GM23338 (cell line): ENCODE measurements around the gene SEMA4A. TPM values are rescaled to one million over a fixed set of nuclear protein-coding genes. Genes with fewer than 3 reads are reported as not detected.

Source experiments
- ATAC-seq: fragments of 200-7000 bp; cut with Tn5 transposase; 3 replicates; pipeline ENCODE4 v1.9.1; 2020
- DNase-seq: peaks from one replicate; pipeline ENCODE4 v3.0.0-alpha.2; 2015; ENCODE audit warnings: low spot score
- H2AFZ ChIP-seq: fragments of 200-600 bp; sonication (generic); 2 replicates; pipeline ENCODE4 v1.8.0; 2016; ENCODE audit warnings: antibody characterized with exemption, mild to moderate bottlenecking, moderate library complexity
- H3F3A ChIP-seq: fragments of 200-600 bp; sonication (generic); replicated peaks from 2 replicates; pipeline ENCODE4 v1.8.0; 2017; ENCODE audit warnings: antibody characterized with exemption, mixed run types, low read depth
- H3K27ac ChIP-seq: fragments of 200-600 bp; sonication (generic); 2 replicates; pipeline ENCODE4 v1.6.1; 2016; ENCODE audit warnings: low read depth
- H3K27me3 ChIP-seq: fragments of 200-600 bp; sonication (generic); 2 replicates; pipeline ENCODE4 v1.8.0; 2016; ENCODE audit warnings: mild to moderate bottlenecking, mixed run types, moderate library complexity; ENCODE audit not compliant: insufficient read depth
- H3K36me3 ChIP-seq: fragments of 200-600 bp; sonication (generic); 2 replicates; pipeline ENCODE4 v1.8.0; 2016; ENCODE audit warnings: mild to moderate bottlenecking; ENCODE audit not compliant: insufficient read depth
- H3K4me1 ChIP-seq: fragments of 200-600 bp; sonication (generic); 2 replicates; pipeline ENCODE4 v1.8.0; 2016; ENCODE audit warnings: mild to moderate bottlenecking, moderate library complexity; ENCODE audit not compliant: insufficient read depth
- H3K4me2 ChIP-seq: fragments of 200-600 bp; sonication (generic); 2 replicates; pipeline ENCODE4 v1.7.1; 2017; ENCODE audit warnings: mixed run types
- H3K4me3 ChIP-seq: fragments of 200-600 bp; sonication (generic); 2 replicates; pipeline ENCODE4 v1.6.1; 2016; ENCODE audit warnings: mixed run types
- H3K79me2 ChIP-seq: fragments of 200-600 bp; sonication (generic); replicated peaks from 2 replicates; pipeline ENCODE4 v1.8.0; 2017; ENCODE audit warnings: mild to moderate bottlenecking; ENCODE audit not compliant: insufficient read depth
- H3K9me2 ChIP-seq: fragments of 200-600 bp; sonication (generic); 2 replicates; pipeline ENCODE4 v1.8.0; 2017; ENCODE audit not compliant: insufficient read depth
- H4K20me1 ChIP-seq: fragments of 200-600 bp; sonication (generic); replicated peaks from 2 replicates; pipeline ENCODE4 v1.8.0; 2017; ENCODE audit warnings: mild to moderate bottlenecking; ENCODE audit not compliant: insufficient read depth
- H3K27ac Mint-ChIP-seq: 2 replicates; pipeline ENCODE4 v1.8.0; 2020; ENCODE audit warnings: inconsistent platforms, mild to moderate bottlenecking, moderate library complexity, mixed read lengths
- H3K27me3 Mint-ChIP-seq: 3 replicates; pipeline ENCODE4 v1.8.0; 2022; ENCODE audit warnings: low read depth, mild to moderate bottlenecking, moderate library complexity, mixed read lengths, inconsistent platforms; ENCODE audit not compliant: insufficient read depth, poor library complexity
- H3K36me3 Mint-ChIP-seq: 3 replicates; pipeline ENCODE4 v1.8.0; 2021; ENCODE audit warnings: low read depth, mild to moderate bottlenecking, inconsistent platforms, moderate library complexity, mixed read lengths
- H3K4me1 Mint-ChIP-seq: 3 replicates; pipeline ENCODE4 v1.8.0; 2020; ENCODE audit warnings: mild to moderate bottlenecking, inconsistent platforms, mixed read lengths
- H3K4me3 Mint-ChIP-seq: 3 replicates; pipeline ENCODE4 v1.8.0; 2021; ENCODE audit warnings: moderate library complexity, mild to moderate bottlenecking, inconsistent platforms, mixed read lengths
- H3K9me3 Mint-ChIP-seq: 3 replicates; pipeline ENCODE4 v1.8.0; 2020; ENCODE audit warnings: moderate library complexity, mild to moderate bottlenecking, inconsistent platforms, mixed read lengths
- CREB1 ChIP-seq: fragments of 250-450 bp; sonication (Bioruptor Pico); IDR thresholded peaks from 2 replicates; pipeline ENCODE4 v1.5.0; 2020; ENCODE audit warnings: low read depth, mild to moderate bottlenecking, moderate library complexity
- EZH2 ChIP-seq: fragments of 200-600 bp; sonication (generic); IDR thresholded peaks from one replicate; pipeline ENCODE4 v1.8.0; 2017; ENCODE audit warnings: antibody characterized with exemption, mild to moderate bottlenecking, low read depth; ENCODE audit not compliant: unreplicated experiment
- EZH2phosphoT487 ChIP-seq: fragments of 200-600 bp; sonication (generic); IDR thresholded peaks from one replicate; pipeline ENCODE4 v1.8.1; 2018; ENCODE audit warnings: antibody characterized with exemption; ENCODE audit not compliant: unreplicated experiment
- JUNB ChIP-seq: IDR thresholded peaks from one replicate; pipeline ENCODE4 v1.6.1; 2016; ENCODE audit warnings: antibody characterized with exemption; ENCODE audit not compliant: unreplicated experiment
- NANOG ChIP-seq: IDR thresholded peaks from 2 replicates; pipeline ENCODE4 v1.6.1; 2016; ENCODE audit warnings: antibody characterized with exemption, borderline replicate concordance
- ZNF114 ChIP-seq: fragments of 250-450 bp; sonication (Bioruptor Pico); IDR thresholded peaks from 2 replicates; pipeline ENCODE4 v1.5.0; 2020; ENCODE audit warnings: mild to moderate bottlenecking, moderate library complexity
- polyA plus RNA-seq: library from polyadenylated mRNA; unstranded; fragments of >200 nt; fragmentation: Nextera tagmentation; extraction: Ambion mirVana; gene quantifications from 2 replicates; pipeline ENCODE4 v1.2.1, GENCODE V29; 2016
- total RNA-seq: library from RNA; depleted of rRNA; stranded (reverse); fragments of >200 nt; shearing (Covaris generic); gene quantifications from 2 replicates; pipeline ENCODE4 v1.2.3, GENCODE V29; 2014
- TF ChIP-seq, protein P1 (sequence below), 2 experiments: fragments of 200-600 bp in 1 of 2; sonication (generic) in 1 of 2; conservative IDR thresholded peaks; 2 replicates each; pipeline versions ENCODE4 v1.5.1 to v1.6.1; 2016 to 2017; ENCODE audit warnings: antibody characterized with exemption in 2 of 2, low read depth in 2 of 2, mild to moderate bottlenecking in 2 of 2, moderate library complexity in 1 of 2
- TF ChIP-seq, protein P2 (sequence below): IDR thresholded peaks from one replicate; pipeline ENCODE4 v1.6.1; 2018; ENCODE audit warnings: antibody characterized with exemption; ENCODE audit not compliant: unreplicated experiment

The SEMA4A gene
- total and polyA plus RNA-seq, 2 experiments from 2014 or later = 5.5 to 20.2 TPM

GRCh38 chr1:156172696-156173470 lies 19.5 kb downstream of the SEMA4A start:
- ATAC-seq = peak; percentile 79
- Histone ChIP-seq H3K4me2 (no peak overlapping the region), H3K36me3 (no peaks in the 10 kb centered on the region), H3K79me2 (no peaks in the 10 kb centered on the region), H4K20me1 (no peaks in the 10 kb centered on the region), H2AFZ (no peak overlapping the region), H3K4me3 (no peak overlapping the region), H3K9me2 (no peaks in the 10 kb centered on the region), H3K4me1 (peaks cover 3% of the 10 kb centered on the region), H3K27me3 (no peaks in the 10 kb centered on the region), H3K27ac (no peak overlapping the region), H3F3A (no peaks in the 10 kb centered on the region)
- no peaks in the 10 kb centered on the region for H3K9me3 Mint-ChIP-seq
- peaks cover 12% of the 10 kb centered on the region for H3K27me3 Mint-ChIP-seq
- no peak overlapping the region for H3K27ac Mint-ChIP-seq
- peaks cover 9% of the 10 kb centered on the region for H3K4me1 Mint-ChIP-seq
- no peak overlapping the region for H3K4me3 Mint-ChIP-seq
- peaks cover 2% of the 10 kb centered on the region; the same call in 1 of the 3 replicates for H3K36me3 Mint-ChIP-seq
- TF ChIP-seq, protein P1, sequence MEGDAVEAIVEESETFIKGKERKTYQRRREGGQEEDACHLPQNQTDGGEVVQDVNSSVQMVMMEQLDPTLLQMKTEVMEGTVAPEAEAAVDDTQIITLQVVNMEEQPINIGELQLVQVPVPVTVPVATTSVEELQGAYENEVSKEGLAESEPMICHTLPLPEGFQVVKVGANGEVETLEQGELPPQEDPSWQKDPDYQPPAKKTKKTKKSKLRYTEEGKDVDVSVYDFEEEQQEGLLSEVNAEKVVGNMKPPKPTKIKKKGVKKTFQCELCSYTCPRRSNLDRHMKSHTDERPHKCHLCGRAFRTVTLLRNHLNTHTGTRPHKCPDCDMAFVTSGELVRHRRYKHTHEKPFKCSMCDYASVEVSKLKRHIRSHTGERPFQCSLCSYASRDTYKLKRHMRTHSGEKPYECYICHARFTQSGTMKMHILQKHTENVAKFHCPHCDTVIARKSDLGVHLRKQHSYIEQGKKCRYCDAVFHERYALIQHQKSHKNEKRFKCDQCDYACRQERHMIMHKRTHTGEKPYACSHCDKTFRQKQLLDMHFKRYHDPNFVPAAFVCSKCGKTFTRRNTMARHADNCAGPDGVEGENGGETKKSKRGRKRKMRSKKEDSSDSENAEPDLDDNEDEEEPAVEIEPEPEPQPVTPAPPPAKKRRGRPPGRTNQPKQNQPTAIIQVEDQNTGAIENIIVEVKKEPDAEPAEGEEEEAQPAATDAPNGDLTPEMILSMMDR (conservative IDR thresholded peaks at IDR 0.05; ENCODE audit: low read depth in 2 of 2) = peak; percentile 58 to 59
- TF ChIP-seq, protein P2, sequence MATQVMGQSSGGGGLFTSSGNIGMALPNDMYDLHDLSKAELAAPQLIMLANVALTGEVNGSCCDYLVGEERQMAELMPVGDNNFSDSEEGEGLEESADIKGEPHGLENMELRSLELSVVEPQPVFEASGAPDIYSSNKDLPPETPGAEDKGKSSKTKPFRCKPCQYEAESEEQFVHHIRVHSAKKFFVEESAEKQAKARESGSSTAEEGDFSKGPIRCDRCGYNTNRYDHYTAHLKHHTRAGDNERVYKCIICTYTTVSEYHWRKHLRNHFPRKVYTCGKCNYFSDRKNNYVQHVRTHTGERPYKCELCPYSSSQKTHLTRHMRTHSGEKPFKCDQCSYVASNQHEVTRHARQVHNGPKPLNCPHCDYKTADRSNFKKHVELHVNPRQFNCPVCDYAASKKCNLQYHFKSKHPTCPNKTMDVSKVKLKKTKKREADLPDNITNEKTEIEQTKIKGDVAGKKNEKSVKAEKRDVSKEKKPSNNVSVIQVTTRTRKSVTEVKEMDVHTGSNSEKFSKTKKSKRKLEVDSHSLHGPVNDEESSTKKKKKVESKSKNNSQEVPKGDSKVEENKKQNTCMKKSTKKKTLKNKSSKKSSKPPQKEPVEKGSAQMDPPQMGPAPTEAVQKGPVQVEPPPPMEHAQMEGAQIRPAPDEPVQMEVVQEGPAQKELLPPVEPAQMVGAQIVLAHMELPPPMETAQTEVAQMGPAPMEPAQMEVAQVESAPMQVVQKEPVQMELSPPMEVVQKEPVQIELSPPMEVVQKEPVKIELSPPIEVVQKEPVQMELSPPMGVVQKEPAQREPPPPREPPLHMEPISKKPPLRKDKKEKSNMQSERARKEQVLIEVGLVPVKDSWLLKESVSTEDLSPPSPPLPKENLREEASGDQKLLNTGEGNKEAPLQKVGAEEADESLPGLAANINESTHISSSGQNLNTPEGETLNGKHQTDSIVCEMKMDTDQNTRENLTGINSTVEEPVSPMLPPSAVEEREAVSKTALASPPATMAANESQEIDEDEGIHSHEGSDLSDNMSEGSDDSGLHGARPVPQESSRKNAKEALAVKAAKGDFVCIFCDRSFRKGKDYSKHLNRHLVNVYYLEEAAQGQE = no peak
- DNase-seq = peak; percentile 66

GRCh38 chr1:156176610-156177210 lies 23.3 kb downstream of the SEMA4A start:
- no peaks in the 10 kb centered on the region for H3K79me2 ChIP-seq
- no peaks in the 10 kb centered on the region for H3K9me2 ChIP-seq
- H3F3A ChIP-seq = peaks cover 14% of the 10 kb centered on the region
- no peaks in the 10 kb centered on the region for H3K36me3 ChIP-seq
- DNase-seq = no peak
- no peak overlapping the region for H3K4me2 ChIP-seq
- no peak overlapping the region for H3K4me3 Mint-ChIP-seq
- peaks cover 26% of the 10 kb centered on the region for H3K4me1 ChIP-seq
- no peaks in the 10 kb centered on the region for H3K9me3 Mint-ChIP-seq
- H3K27ac Mint-ChIP-seq = no peak overlapping the region
- H3K4me1 Mint-ChIP-seq = peaks cover 27% of the 10 kb centered on the region
- ATAC-seq = no peak
- no peaks in the 10 kb centered on the region for H3K27me3 ChIP-seq
- H3K36me3 Mint-ChIP-seq = peaks cover 2% of the 10 kb centered on the region; the same call in 1 of the 3 replicates
- no peak overlapping the region for H3K27ac ChIP-seq
- no peak overlapping the region for H3K4me3 ChIP-seq
- H2AFZ ChIP-seq = no peak overlapping the region
- H4K20me1 ChIP-seq = no peaks in the 10 kb centered on the region
- H3K27me3 Mint-ChIP-seq = peaks cover 14% of the 10 kb centered on the region
- TF ChIP-seq CREB1 (CRISPR knock-in tag) = no peak
- TF ChIP-seq, protein P2 = no peak
- TF ChIP-seq EZH2phosphoT487 = no peak
- TF ChIP-seq ZNF114 (CRISPR knock-in tag) = no peak
- no peak for TF ChIP-seq NANOG
- TF ChIP-seq JUNB = no peak
- no peak for TF ChIP-seq EZH2
